DOHH2 (cell line): ENCODE results near the gene ZNF474.

Source experiments
- H3F3A ChIP-seq: fragments of 200-600 bp; sonication (generic), shearing (Covaris generic); 2 replicates; pipeline ENCODE4 v1.6.0; 2016; ENCODE audit warnings: antibody characterized with exemption, mild to moderate bottlenecking; ENCODE audit not compliant: control insufficient read depth, insufficient read depth
- H3K27ac ChIP-seq: fragments of 200-600 bp; sonication (generic); 2 replicates; pipeline ENCODE4 v1.5.1; 2014; ENCODE audit warnings: low read depth, mild to moderate bottlenecking, low read length, moderate library complexity
- H3K27me3 ChIP-seq: fragments of 200-600 bp; sonication (generic); 2 replicates; pipeline ENCODE4 v1.6.1; 2014; ENCODE audit warnings: mild to moderate bottlenecking, low read length, mixed read lengths; ENCODE audit not compliant: control insufficient read depth
- H3K36me3 ChIP-seq: fragments of 200-600 bp; sonication (generic); 2 replicates; pipeline ENCODE4 v1.6.1; 2014; ENCODE audit warnings: mild to moderate bottlenecking, low read length, moderate library complexity, mixed read lengths; ENCODE audit not compliant: control insufficient read depth
- H3K4me1 ChIP-seq: fragments of 200-600 bp; sonication (generic); 2 replicates; pipeline ENCODE4 v1.6.1; 2014; ENCODE audit warnings: mild to moderate bottlenecking, low read length, mixed read lengths; ENCODE audit not compliant: control insufficient read depth
- H3K4me2 ChIP-seq: fragments of 200-600 bp; sonication (generic); 2 replicates; pipeline ENCODE4 v1.6.0; 2014; ENCODE audit warnings: mild to moderate bottlenecking, low read length, moderate library complexity
- H3K4me3 ChIP-seq: fragments of 200-600 bp; sonication (generic); 2 replicates; pipeline ENCODE4 v1.5.1; 2014; ENCODE audit warnings: mild to moderate bottlenecking, low read length, mixed read lengths
- H3K79me2 ChIP-seq: fragments of 200-600 bp; sonication (generic); 2 replicates; pipeline ENCODE4 v1.6.1; 2014; ENCODE audit warnings: mild to moderate bottlenecking, low read length, mixed read lengths; ENCODE audit not compliant: control insufficient read depth
- H3K9me2 ChIP-seq: fragments of 200-600 bp; sonication (generic); replicated peaks from 2 replicates; pipeline ENCODE4 v1.6.1; 2014; ENCODE audit warnings: mild to moderate bottlenecking, low read length, mixed read lengths; ENCODE audit not compliant: control insufficient read depth
- H3K9me3 ChIP-seq: fragments of 200-600 bp; sonication (generic); 2 replicates; pipeline ENCODE4 v1.6.1; 2014; ENCODE audit warnings: antibody characterized with exemption, low read length, mixed read lengths; ENCODE audit not compliant: control insufficient read depth, insufficient read depth
- H4K20me1 ChIP-seq: fragments of 200-600 bp; sonication (generic); 2 replicates; pipeline ENCODE4 v1.6.0; 2014; ENCODE audit warnings: low read depth, mild to moderate bottlenecking, antibody characterized with exemption, low read length, moderate library complexity; ENCODE audit not compliant: control insufficient read depth, insufficient read depth
- EZH2phosphoT487 ChIP-seq: fragments of 200-600 bp; sonication (generic); IDR thresholded peaks from 2 replicates; pipeline ENCODE4 v1.6.1; 2017; ENCODE audit warnings: borderline replicate concordance, mild to moderate bottlenecking, antibody characterized with exemption, low read length, moderate library complexity, mixed read lengths
- TF ChIP-seq, protein P1 (sequence below): fragments of 200-600 bp; sonication (generic); IDR thresholded peaks from one replicate; pipeline ENCODE4 v1.5.1; 2014; ENCODE audit warnings: antibody characterized with exemption, mild to moderate bottlenecking, low read depth, low read length; ENCODE audit not compliant: poor library complexity, severe bottlenecking

ZNF474 gene

DNA sequence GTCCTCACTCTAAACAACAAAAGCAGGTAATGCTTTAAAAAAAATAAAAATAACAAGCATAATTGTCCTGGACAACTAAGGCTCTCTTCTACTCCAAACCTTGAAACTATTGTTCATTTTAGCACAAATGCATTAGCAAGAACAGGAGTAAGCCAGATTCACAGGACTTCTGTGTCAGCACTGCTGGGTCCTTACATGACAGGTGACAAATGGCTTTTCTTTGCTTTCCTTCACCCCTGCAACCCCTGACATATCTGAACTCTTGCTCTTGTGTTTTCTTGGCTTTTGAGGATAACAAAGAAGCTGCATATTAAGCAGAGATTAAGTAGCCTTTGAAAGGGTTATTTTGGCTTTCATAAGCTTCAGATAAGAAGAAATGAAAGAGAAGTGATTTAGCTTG lies 71.1 kb downstream of the ZNF474 start:
- Histone ChIP-seq H3K4me3 (no peak overlapping the region), H3K27ac (no peak overlapping the region), H3K4me1 (no peaks in the 10 kb centered on the region), H3K36me3 (no peaks in the 10 kb centered on the region), H3F3A (no peaks in the 10 kb centered on the region), H3K4me2 (no peak overlapping the region), H3K9me2 (no peaks in the 10 kb centered on the region), H3K9me3 (no peaks in the 10 kb centered on the region), H3K79me2 (no peaks in the 10 kb centered on the region), H3K27me3 (no peaks in the 10 kb centered on the region), H4K20me1 (no peaks in the 10 kb centered on the region)
- TF ChIP-seq EZH2phosphoT487: no peak
- TF ChIP-seq, protein P1, sequence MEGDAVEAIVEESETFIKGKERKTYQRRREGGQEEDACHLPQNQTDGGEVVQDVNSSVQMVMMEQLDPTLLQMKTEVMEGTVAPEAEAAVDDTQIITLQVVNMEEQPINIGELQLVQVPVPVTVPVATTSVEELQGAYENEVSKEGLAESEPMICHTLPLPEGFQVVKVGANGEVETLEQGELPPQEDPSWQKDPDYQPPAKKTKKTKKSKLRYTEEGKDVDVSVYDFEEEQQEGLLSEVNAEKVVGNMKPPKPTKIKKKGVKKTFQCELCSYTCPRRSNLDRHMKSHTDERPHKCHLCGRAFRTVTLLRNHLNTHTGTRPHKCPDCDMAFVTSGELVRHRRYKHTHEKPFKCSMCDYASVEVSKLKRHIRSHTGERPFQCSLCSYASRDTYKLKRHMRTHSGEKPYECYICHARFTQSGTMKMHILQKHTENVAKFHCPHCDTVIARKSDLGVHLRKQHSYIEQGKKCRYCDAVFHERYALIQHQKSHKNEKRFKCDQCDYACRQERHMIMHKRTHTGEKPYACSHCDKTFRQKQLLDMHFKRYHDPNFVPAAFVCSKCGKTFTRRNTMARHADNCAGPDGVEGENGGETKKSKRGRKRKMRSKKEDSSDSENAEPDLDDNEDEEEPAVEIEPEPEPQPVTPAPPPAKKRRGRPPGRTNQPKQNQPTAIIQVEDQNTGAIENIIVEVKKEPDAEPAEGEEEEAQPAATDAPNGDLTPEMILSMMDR: no peak

- H3K79me2 ChIP-seq: no peaks in the 10 kb centered on the region
- H4K20me1 ChIP-seq: no peaks in the 10 kb centered on the region
- no peaks in the 10 kb centered on the region for H3K36me3 ChIP-seq
- TF ChIP-seq, protein P1: no peak
- no peak for TF ChIP-seq EZH2phosphoT487
- no peak overlapping the region for H3K4me3 ChIP-seq
- no peaks in the 10 kb centered on the region for H3K27me3 ChIP-seq
- no peak overlapping the region for H3K27ac ChIP-seq
- no peaks in the 10 kb centered on the region for H3K9me2 ChIP-seq
- no peaks in the 10 kb centered on the region for H3F3A ChIP-seq
- no peaks in the 10 kb centered on the region for H3K9me3 ChIP-seq
- H3K4me2 ChIP-seq: no peak overlapping the region
- H3K4me1 ChIP-seq: no peaks in the 10 kb centered on the region
Observed at GRCh38 chr5:122200865-122201264, 71.5 kb downstream of the ZNF474 start.

- Histone ChIP-seq H3K4me1 (no peaks in the 10 kb centered on the region), H3K9me2 (no peaks in the 10 kb centered on the region), H3K9me3 (no peaks in the 10 kb centered on the region), H3K36me3 (no peaks in the 10 kb centered on the region), H3K27ac (no peak overlapping the region), H3K4me3 (no peak overlapping the region), H4K20me1 (no peaks in the 10 kb centered on the region), H3K4me2 (no peak overlapping the region), H3K79me2 (no peaks in the 10 kb centered on the region), H3K27me3 (no peaks in the 10 kb centered on the region), H3F3A (no peaks in the 10 kb centered on the region)
- TF ChIP-seq, protein P1: no peak
- TF ChIP-seq EZH2phosphoT487: no peak
Observed at GRCh38 chr5:122201365-122201764, 72.0 kb downstream of the ZNF474 start.

- Histone ChIP-seq H3F3A (no peaks in the 10 kb centered on the region), H4K20me1 (no peaks in the 10 kb centered on the region), H3K36me3 (no peaks in the 10 kb centered on the region), H3K79me2 (no peaks in the 10 kb centered on the region), H3K4me2 (no peak overlapping the region), H3K4me1 (no peaks in the 10 kb centered on the region), H3K4me3 (no peak overlapping the region), H3K9me3 (no peaks in the 10 kb centered on the region), H3K27ac (no peak overlapping the region), H3K9me2 (no peaks in the 10 kb centered on the region), H3K27me3 (no peaks in the 10 kb centered on the region)
- no peak for TF ChIP-seq EZH2phosphoT487
- TF ChIP-seq, protein P1: no peak
Observed at GRCh38 chr5:122202952-122203351, 73.6 kb downstream of the ZNF474 start.
